GM19240 (cell line): Measurements from ENCODE around the gene NKX6-1.

Experiments used
- DNase-seq: peaks from one replicate; pipeline ENCODE4 v3.0.0; 2011; ENCODE audit warnings: low spot score; ENCODE audit not compliant: insufficient read length

The NKX6-1 gene

DNA sequence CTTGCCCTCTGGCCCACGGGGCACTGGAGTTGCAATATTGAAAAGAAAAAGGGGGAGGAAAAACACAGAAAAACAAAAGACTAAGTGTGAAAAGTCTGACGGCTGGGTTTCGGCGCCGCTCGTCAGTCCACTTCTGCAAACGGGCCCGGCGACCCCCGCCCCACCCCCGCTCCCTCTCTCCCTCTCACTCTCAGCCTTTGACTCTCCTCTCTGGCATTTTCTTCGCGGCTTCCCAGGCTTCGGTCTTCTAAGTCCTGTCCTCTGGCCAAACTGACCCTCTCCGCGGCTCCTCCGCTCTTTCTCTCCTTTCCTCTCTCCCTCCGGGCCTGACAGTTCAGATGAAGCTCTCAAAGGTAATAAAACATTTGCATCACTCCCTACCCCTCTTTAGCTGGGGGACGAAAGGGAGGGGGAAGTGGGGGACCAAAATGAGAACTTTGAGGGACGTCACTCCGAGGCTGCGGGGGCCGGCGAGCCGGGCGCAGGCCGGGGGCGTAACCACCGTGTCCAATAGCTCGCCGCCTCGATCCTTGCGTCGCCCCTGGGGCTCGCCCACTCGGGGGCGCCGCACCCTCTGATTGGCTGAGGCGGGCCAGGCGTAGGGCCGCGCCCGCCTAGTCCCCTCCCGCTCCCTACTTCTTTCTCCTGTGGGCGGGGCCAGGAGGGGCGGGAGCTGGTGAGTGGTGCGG, at the start of gene NKX6-1:
NKX6-1 (minus strand) TSS at position 358 of the 689 bp plus-strand sequence. CDS start 1,064 bp downstream, outside the sequence.
- DNase-seq, result no peak

DNA sequence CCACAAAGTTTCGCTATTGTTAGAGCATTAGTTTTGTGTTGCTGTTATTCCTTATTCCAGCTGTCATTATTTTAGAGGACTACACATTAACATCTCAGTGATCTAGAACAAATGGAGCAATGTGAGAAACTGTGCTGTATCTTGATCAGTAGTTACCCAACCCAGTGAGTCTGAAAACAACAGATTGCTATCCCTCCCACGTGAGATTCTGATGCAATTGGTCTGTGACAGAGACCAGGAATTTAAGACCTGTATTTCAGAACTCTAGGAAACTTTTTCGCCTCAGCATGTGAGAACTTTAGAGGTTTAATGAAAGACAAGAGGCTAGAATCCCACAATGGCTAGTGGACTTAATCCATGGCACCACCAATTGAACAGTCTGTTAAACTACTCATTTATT, 48.1 kb upstream of the NKX6-1 start:
- no peak for DNase-seq

DNA sequence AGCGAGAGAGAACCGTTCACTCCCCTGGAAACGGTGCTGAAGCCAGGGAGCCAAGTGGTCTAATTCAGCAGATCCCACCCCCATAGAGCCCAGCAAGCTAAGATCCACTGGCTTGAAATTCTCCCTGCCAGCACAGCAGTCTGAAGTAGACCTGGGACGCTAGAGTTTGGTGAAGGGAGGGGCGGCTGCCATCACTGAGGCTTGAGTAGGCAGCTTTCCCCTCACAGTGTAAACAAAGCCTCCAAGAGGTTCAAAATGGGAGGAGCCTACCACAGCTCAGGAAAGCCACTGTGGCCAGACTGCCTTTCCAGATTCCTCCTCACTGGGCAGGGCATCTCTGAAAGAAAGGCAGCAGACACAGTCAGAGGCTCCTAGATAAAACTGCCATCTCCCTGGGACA, 46.0 kb upstream of the NKX6-1 start:
- DNase-seq, result no peak

DNA sequence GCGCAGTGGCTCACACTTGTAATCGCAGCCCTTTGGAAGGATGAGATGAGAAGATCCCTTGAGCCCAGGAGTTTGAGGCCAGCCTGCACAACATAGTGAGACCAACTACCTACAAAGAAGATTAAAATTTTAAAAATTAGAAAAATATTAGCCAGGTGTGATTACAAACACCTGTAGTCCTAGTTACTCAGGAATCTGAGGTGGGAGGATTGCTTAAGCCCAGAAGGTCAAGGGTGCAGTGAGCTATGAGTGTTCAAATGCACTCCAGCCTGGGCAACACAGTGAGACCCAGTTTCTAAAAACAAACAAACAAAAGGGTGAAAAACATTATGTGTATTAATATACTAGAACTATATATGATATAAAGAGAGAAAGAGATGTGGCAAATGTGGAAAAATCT, 36.8 kb upstream of the NKX6-1 start:
- no peak for DNase-seq

DNA sequence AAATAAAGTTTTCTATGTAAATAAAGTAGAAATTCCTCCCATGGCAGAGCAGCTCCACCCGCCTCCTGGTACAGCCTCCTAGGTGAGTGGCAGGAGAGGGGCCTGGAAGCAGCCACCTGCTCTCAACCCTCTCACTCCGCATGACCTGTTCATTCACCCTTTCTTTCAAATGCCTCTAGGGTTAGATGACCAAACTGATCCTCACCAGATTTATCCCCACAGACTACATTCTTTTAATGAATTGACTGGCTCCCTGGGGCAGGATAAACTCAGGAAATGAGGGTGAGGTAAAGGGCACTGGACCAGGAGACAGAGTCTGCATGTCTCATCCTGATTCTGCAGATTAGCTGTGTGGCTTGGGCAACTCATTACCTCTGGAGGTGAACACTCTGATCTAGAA, 32.6 kb upstream of the NKX6-1 start:
- DNase-seq, result no peak

DNA sequence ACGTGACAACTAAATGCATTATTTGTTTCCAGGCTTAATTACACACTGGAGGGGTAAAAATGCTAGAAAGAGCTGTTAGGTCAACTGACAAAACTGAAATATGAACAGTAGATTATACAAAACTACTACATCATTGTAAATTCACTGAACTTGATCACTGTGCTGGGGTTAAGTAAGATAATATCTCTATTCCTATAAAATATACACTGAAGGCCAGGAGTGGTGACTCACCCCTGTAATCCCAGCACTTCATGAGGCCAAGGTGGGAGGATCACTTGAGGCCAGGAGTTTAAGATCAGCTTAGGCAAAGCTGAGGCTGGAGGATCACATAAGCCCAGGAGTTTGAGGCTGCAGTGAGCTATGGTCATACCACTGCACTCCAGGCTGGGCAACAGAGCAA, 31.8 kb upstream of the NKX6-1 start:
- no peak for DNase-seq

DNA sequence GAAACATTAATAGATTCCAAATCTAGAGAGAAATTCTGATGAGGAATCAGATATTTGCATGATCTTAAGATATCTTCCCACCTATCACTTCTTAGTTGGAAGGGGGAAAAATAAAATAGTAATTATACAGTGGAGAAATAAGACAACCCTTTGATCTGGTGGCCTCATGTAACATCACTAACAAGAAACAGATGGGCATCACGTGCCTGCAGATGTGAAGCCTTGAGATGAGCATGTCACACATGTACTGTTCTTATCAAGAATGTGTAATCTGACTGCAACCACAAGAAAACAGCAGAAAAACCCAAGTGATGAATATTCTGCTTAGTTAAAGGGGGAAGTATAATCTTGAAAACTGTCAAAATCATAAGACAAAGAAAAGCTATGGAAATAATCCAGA, 31.4 kb upstream of the NKX6-1 start:
- no peak for DNase-seq

DNA sequence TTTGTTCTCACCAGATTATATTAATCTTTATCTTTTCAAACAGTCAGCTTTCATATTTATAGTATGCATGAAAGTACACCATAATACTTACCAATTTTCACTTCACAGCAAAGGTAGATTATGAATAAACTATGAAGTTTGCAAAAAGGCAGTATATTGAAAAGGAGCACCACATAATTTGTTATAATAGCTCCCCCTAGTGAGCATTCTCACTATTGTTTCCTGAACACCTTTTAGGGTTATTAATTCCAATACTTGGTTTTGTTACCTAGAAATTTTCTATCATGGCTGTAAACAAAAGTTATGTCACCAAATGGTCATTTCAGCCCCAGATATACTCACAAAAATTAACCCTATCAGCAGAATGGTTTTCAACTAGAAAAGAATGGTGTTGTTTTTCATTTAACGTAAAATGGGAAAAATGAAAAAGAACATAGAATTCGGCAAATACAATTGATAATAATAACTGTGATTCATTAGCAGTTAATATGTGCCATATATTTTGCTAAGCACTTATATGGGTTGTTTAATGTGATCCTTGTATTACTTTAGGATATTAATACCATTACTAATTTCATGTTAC, 30.2 kb upstream of the NKX6-1 start:
- DNase-seq, result peak; percentile 3

DNA sequence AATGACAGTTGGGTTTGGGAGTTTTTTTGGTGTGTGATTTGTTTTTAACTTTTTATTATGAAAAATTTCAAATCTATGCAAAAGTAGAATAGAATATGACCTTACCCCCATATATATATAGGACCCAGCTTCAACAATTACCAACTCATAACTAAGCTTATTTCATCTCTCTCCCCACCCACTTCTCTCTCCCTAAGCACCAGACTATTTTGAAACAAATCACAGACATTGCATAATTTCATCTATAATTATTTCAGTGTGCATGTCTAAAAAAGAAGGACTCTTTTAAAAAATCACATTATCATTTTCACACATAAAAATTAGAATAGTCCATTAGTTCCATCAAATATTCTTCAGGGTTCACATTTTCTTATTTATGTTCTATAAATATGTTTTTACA, 28.3 kb upstream of the NKX6-1 start:
- DNase-seq, result no peak

DNA sequence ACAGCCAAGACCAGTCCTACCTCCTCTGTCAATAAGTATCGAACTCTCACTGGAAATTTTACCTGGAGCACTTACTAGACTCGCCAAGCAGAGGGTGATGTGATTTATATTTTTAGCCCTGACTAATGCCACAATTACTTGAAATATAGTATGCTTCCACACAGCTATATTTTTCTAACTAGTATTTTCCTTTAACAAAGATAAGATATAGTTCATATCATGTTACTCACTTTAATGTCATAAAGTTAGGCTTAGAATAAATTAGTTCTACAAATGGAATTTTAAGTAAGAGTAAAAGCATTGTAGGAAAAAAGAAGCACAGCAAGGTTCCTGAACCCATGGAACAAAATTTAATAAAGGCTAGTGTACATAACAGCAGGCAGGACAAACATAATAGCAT, 16.0 kb upstream of the NKX6-1 start:
- DNase-seq, result no peak

DNA sequence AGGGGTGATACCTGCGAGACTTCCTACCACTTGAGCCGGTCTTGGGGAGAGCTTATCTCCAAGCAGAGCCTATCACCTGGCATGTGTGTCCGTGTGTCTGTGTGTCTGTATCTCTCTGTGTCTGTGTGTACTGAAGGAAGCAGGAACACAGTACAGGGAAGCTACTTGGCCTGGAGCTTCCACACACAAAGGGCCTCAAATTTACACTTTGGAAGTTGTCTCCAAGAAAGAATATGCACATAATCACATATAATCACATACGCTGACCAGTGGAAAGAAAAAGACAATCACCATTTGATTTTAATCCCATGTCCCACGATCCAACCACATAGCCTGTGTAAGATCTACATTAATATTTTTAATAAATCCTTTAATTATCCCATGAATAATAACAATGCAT, 13.2 kb upstream of the NKX6-1 start:
- no peak for DNase-seq

DNA sequence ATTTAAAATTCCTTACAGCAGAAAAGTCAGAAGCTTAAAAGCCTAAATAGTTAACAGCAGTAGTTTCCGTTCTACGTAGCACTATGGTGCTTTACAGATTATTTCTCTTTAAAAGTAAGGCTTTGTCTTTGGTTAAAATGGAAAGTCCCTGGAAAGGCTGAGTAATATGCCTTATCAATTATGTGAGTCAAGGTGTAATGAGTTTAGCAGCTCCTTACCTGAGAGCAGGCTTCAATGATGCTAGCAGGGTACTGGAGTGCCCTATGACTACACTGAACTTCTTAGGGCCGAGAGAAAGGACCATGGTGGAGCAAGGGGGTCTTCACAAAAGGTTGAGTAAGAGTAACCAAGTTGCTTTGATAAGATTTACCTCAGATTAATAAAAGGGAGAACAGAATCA, 12.6 kb upstream of the NKX6-1 start:
- no peak for DNase-seq

DNA sequence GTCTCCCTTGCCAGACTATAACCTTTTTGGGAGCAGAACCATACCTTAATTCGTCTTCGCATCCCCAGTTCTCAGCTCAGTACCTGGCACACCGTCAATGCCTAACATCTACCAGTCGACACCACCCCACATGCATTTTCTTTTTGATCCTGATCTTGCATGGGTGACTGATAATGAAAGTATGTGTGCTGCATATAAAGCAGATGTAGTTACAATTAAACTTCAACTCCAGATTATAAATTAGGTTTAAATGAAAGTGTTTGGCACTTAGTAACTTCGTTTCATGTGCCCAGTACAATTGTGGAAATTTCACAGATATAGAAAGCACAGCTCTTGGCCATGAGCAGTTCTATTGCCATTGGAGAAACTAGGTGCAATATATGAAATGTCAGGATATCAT, 8.8 kb upstream of the NKX6-1 start:
- DNase-seq, result no peak

DNA sequence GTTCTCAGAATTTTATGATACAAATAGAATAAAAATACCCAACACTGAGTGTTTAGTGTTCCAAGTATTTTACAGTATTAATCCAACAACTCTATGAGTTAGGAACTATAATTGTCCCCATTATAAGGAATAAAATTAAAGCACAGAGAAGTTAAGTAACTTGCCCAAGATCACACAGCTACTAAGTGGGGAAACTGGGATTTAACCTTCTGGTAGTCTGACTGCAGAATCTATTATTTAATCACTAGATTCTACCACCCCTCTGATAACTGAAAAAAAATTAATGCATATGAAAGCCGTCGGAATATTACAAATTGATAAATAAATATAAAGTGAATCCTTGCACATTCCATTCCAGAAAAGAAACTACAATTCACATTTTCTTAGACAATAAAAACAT, 5.7 kb upstream of the NKX6-1 start:
- no peak for DNase-seq

DNA sequence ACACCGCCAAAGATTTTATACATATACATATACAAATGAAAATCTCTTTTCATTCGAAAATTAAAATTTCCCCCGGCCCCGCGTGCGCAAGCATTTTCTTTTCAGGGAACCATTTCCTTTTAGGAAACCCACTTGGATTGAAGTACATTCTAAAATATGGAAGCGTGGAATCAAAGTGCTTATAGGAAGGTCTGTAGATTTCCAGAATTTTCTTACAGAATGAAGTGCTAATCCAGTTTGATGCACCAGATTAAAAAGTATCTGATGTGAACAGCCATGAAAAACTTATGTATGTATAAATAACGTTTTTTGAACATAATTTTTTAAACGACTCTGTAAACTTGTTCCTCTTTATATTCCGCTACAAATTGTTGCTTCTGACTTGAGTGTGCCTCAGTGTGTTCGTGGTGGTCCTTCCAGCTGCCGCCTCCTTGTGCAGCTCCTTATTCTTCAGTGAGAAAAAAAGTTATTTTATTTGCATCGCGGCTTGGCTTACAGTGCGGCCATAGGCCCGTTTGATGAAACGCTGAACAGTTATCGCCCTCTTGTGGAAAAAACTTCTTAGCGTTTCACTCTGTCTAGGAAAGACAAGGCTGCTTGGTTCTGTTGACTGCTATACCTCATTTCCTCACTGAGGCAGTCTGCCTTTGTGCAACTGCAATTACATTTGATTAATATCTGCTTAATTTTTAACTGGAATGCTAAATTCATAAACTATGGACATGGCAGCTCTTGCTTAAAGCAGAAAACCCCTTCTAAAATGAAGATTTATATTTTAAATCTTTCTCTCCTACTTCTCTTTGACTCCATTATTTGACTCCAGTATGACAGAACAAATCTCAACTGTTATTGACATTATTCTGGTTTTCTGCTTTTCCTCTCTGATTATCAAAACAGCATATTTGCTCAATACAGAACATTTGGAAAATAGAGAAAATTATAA, 4.7 kb upstream of the NKX6-1 start:
- no peak for DNase-seq

DNA sequence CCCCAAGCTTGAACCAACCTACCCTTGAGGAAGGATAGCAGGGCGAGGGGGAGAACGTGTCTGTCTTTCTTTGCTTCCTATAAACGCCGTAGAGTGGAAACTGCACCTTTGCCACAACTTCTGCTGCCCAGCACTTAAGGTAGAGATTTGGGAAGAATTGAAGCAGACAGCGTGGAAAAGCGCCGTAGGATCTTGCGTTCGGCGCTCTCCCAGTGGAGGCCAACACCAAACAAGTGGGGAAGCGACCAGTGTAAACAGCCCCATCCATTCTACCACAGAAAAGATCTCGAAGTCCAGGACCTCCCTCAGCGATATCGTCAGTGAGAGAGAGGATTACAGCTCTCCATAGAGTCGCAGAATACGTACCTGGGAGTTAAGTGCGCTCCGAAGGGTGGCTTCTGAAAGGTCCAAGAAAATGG, 3.9 kb upstream of the NKX6-1 start:
- no peak for DNase-seq

DNA sequence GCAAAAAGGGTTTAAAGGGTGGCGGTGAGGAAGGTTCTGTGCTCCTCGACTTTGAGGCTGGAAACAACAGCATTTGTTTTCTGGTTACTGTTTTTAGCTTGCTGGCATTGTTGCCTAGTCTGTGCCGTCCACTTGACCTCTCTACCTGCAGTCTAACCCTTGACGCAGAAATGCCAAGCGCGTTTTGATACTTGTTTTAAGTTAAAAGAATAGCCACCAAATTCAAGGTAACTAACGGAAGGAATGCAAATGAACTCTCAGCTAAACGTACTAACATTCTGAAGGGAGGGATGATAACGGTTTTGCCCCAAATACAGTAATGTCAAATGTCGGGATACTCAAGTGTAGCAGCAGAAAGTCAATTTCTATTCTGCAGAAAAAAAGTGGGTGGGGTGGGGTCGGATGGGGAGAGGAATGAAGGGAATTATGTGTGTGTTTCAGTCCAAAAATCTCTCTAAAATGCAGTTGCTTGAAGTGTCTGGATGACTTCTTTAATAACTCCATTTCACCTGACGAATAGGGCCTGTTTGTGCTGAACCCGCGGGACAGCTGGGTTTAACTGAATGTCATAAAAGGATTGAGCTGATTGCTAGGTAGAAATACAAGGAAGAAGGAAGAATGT, 3.4 kb upstream of the NKX6-1 start:
- DNase-seq, result no peak

DNA sequence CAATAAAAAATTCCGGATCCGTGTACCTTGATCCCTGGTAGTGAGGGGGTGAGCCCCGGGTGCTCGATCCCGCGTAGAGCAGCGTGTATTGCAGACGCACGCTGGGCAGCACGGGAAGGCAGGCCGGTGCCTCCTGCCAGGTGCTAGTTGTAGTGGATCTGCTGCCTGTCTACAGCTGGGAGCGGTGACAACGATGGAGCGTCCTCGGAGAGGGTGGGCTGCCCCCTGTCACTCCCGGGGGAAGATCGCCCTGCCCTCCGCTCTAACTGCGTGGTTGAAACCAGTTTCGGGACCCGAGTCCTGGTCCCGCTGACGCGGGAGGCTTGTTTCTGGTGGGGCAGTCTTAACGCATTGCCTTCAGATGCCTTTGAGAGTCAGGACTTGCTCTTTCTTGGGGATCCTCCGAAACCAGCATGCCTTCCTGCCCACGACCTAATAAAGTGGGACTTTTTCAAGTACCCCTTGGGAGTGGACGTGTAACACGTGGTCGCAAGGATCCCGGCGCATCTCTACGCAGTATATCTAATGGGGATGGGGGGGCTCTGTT, 2.7 kb upstream of the NKX6-1 start:
- DNase-seq, result no peak

DNA sequence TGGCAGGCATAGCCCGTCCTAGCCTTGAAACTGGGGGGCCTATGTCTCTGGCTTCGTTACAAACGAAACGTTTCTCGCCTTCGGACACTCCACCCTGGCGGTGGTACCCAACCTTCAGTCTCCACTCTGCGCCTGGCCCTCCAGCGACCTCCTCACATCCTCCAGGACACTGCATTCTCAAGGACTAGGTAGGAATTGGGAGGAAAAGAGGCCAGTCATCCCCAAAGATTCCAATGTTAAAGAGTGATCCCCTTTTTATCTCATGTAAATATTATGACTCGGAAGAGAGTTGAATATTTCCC, 2.1 kb upstream of the NKX6-1 start:
- DNase-seq, result no peak

DNA sequence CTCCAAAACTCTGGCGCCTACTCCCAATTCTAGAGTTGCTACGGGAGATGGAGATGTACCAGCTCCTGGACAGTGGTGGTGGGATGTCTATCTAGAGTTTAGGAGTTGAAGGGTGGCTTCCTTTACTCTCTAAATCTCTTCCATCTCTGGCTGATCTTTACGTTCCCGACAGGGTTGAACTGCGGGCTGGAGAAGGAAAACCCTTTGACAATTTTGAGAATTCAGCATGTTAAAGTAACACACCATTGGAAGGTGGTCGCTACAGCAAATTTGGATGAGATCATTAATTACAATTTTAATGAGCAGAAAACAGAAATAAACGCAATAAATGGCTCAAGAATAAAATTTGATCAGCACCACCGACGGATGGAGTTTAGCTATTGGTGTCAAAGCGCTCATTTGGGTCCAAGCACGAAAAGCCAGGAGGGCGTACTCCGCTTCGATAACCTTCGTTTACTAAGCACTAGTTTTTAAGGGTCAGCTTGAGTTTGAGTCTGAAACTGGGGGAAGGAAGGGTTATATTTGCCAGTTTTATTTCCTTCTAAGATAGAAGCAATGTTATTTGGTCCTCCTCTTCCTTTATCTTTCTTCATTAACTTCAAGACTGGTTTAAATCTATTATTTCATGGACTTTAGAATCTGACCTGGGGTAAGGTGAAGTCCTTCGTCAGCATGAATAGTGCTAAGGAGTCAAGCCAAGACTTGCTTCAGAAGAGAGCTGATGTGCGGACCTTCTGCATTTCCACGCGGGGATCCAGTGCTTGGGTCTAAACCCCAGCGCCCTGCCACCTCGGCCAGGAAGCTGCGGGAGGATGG, 1.5 kb upstream of the NKX6-1 start:
- DNase-seq, result no peak

DNA sequence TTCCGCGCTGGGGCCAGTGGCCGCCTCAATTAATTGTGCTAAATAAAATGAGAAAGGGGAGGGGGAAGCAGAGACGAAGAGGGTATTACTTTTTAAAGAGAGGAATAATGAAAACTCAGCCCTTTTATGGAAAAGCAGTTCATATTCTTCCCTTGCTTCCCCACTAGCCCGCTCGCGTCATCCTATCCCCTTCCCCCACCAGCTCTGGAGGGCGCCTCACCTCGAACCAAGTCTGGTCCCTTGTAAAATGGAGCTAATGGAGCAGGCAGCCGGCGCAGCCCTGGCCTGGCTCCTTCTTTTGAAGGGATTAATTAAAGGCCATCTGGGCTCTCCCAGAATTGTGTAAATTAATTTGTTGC, 511 bp upstream of the NKX6-1 start:
- DNase-seq, result no peak
